ENCODE measurements around the gene ADAMTS2. TPM values are rescaled to one million over a fixed set of nuclear protein-coding genes. Genes with fewer than 3 reads are reported as not detected.

Gene ADAMTS2
- total RNA-seq, 8 experiments from 2014 or later, result 0.14 to 1.4 (median 0.49) TPM

DNA sequence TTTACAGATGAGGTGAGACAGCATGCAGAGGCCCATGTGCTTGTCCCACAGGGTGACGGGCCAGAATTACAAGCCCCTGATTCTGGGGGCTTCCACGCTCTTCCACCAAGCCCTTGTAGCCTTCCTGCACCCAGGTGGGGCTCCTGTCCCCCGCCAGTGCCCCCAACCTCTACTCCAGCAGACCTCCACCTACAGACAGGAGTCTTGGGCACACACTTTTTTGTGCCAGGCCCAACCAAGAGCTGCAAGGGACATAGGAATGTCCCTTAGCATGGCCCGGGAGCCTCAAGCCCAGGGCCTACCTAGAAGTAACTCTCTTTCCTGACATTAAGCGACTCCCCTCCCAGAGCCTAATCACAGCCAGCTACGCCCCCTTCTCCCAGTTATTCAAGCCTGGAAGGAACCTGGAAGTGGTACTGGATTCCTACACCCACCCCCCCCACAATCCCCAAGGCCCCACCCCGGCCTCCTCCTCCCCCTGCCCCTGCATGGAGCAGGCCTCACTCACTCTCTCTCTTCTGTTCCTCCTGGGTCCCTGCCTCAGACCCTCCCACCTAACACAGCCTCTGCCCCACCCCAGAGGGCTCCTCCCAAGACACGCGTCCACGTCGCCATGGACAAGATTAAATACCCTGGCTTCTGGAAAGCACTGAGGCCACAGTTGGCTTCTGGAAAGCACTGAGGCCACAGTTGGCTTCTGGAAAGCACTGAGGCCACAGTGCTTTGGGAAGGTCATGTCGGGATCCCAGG is 30.5 kb downstream of the ADAMTS2 start:
- 54 to 60% methylated on average over 1 to 4 of the region's 12 CpGs; no CpG with 5 or more reads in 8 of the 10 experiments for WGBS, 10 experiments
- no peak for ATAC-seq (replicated peaks in 6 of 8)
- in situ Hi-C loops (cut with MboI; ENCODE audit: low pct_unique_long_range_greater_than_20kb in 2 of 9, low sequenced_read_pairs in 9 of 9, unreplicated experiment in 9 of 9), result no loop called here
- Histone ChIP-seq H3K4me3 (no peak overlapping the region), H3K4me1 (replicated peaks in 1 of 2) (peaks cover 25 to 28% of the 10 kb centered on the region in 2 donors), H3K27ac (no peak overlapping the region)

DNA sequence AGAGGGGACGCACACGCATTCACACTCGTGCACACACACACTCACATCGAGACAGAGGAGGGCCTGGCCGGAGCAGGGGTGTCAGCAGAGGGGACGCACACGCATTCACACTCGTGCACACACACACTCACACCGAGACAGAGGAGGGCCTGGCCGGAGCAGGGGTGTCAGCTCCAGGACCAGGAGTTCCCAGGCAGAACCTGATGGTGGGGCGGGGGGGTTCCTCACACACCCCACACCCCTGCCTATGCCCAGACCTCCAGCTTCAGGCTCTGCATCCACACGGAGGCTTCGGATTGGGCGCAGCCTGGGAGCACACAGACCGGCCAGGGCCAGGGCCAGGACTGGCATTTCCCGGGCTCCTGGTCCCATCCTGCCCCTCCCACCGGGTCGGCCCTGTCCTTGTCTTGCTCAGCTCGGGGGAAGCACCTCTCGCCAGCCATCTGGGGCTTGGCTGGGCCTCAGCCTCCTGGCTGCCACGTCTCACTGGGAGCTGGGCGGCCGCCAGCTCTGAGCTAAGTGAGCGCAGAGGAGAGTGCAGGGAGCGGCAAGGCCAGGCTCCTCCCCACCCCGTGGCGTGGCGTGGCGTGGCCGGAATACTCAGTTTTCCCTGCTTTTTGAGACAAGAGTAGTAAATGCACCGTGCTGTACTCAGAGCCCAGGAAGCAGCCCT is 31.3 kb downstream of the ADAMTS2 start:
- 0 to 87% (median 40%) methylated on average over 1 to 13 of the region's 31 CpGs; no CpG with 5 or more reads in 5 of the 10 experiments for WGBS, 10 experiments
- peak in 4 of 8 experiments; percentile 10 to 96 (median 75) for ATAC-seq (replicated peaks in 6 of 8)
- in situ Hi-C loops (cut with MboI; ENCODE audit: low pct_unique_long_range_greater_than_20kb in 2 of 9, low sequenced_read_pairs in 9 of 9, unreplicated experiment in 9 of 9), result no loop called here
- H3K4me1 ChIP-seq (replicated peaks in 1 of 2), result peaks cover 17 to 23% of the 10 kb centered on the region in 2 donors
- no peak overlapping the region for H3K4me3 ChIP-seq
- no peak overlapping the region for H3K27ac ChIP-seq

DNA sequence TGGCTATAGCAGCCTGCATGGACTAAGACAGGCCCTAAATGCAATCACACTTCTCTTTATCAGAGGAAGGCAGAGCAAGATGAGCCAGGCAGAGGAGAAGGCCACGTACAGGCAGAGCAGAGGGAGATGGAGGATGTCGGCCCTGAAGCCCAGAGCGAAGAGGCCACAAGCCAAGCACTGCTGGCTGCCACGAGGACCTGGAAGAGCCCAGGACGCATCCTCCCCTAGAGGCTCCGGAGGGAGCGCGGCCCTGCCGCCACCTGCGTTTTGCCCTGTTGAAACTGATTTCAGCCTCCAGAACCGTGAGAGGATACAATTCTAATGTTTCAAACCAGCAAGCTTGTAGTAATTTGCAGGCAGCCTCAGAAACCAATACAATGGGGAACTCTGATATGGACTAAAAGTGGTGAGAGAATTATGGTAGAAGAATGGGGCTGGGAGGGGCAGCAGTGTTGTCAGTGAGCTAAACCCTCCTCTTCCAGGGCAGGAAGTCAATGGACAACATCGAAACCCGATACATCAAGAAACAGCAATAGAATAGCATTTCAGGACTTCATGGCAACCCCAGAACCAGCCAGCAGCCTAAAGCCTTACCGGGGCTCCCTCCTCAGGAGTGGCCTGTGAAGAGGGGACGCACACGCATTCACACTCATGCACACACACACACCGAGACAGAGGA is 32.6 kb downstream of the ADAMTS2 start:
- no peak overlapping the region for H3K4me3 ChIP-seq
- no peak for ATAC-seq (replicated peaks in 6 of 8)
- in situ Hi-C loops (cut with MboI; ENCODE audit: low pct_unique_long_range_greater_than_20kb in 2 of 9, low sequenced_read_pairs in 9 of 9, unreplicated experiment in 9 of 9), result no loop called here
- WGBS, 10 experiments, result 60 to 100% (median 93%) methylated on average over 1 to 11 of the region's 17 CpGs; no CpG with 5 or more reads in 3 of the 10 experiments
- no peak overlapping the region for H3K27ac ChIP-seq
- peaks cover 4 to 15% of the 10 kb centered on the region in 2 donors for H3K4me1 ChIP-seq (replicated peaks in 1 of 2)

DNA sequence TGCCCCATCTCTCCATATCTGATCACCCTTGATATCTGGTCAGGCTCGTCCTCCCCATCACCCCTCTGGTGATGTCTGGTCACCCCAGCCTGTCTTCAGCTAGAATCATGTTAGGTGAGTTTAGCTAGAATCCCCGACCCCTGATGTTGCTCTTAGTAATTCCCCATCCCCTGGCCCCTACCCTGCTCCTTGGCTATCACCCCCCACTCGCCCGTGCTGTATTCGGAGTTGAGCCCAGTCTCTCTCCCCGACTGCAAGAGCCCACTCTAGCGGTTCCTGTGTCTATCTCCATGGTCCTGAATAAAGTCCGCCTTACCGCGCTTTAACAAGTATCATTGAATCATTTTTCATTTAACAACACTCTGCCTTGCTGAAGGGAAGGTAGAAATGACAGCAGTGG is 33.7 kb downstream of the ADAMTS2 start:
- in situ Hi-C loops (cut with MboI; ENCODE audit: low pct_unique_long_range_greater_than_20kb in 2 of 9, low sequenced_read_pairs in 9 of 9, unreplicated experiment in 9 of 9), result no loop called here
- 73 to 100% (median 94%) methylated on average over 2 to 6 of the region's 10 CpGs; no CpG with 5 or more reads in 6 of the 10 experiments for WGBS, 10 experiments
- H3K4me3 ChIP-seq, result no peak overlapping the region
- peaks cover 0 to 7% of the 10 kb centered on the region in 2 donors for H3K4me1 ChIP-seq (replicated peaks in 1 of 2)
- H3K27ac ChIP-seq, result no peak overlapping the region
- ATAC-seq (replicated peaks in 6 of 8), result no peak

DNA sequence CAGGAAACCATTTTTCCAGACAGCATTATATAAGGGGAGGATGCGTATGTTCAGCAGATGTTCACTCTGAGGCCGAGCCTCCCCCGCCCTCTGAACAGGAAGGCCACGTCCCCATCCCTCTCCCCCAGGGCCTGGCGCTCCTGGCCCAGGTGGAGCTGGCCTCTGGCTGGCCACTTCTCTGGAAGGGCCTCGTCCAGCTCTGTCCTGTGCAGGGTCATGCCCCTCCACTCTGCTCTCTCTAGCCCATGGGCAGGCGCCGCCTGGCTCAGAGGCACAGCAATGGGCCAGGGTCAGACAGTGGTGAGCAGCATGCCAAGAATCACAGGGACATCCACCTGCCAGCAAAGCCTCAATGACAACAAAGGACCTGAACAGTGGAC is 34.2 kb downstream of the ADAMTS2 start:
- in situ Hi-C loops (cut with MboI; ENCODE audit: low pct_unique_long_range_greater_than_20kb in 2 of 9, low sequenced_read_pairs in 9 of 9, unreplicated experiment in 9 of 9), result no loop called here
- ATAC-seq (replicated peaks in 6 of 8), result peak in 1 of 8 experiments; percentile 8
- no CpG with 5 or more reads among the region's 8 CpGs for WGBS, 10 experiments
- peaks cover 0 to 7% of the 10 kb centered on the region in 2 donors for H3K4me1 ChIP-seq (replicated peaks in 1 of 2)
- no peak overlapping the region for H3K4me3 ChIP-seq
- no peak overlapping the region for H3K27ac ChIP-seq

DNA sequence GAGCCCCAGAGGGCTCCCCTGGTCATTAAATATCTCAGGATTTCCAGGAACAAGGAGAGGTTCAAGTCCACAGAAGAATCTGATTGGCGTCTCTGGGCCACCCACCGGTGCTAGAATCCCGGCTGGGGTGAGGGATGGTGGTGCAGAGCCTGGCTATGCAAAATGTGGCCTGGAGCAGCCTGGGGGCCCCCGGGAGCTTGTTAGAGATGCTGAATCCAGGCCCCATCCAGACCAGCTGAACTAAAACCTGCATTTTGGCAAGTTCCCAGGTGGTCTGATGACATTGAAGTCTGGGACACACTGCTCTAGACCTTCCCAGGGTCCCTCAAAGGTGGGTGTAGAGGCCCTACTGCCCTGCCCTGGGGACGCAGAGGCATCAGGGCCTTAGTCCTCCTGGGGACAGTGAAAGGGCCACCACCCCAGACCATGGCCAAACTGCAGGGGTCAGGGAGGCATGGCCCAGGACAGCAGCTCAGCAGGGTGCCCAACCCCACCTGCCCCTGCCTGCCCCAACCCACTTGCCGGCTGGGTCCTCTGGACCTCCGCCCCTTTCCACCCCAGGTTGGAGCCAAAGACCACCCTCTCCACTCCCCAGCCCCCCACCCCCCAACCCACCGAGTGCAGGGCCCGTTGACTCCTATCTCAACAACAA is 34.7 kb downstream of the ADAMTS2 start:
- 60 to 100% (median 89%) methylated on average over 1 to 4 of the region's 9 CpGs; no CpG with 5 or more reads in 7 of the 10 experiments for WGBS, 10 experiments
- ATAC-seq (replicated peaks in 6 of 8), result no peak
- H3K27ac ChIP-seq, result no peak overlapping the region
- H3K4me1 ChIP-seq (replicated peaks in 1 of 2), result peaks cover 0 to 7% of the 10 kb centered on the region in 2 donors
- in situ Hi-C loops (cut with MboI; ENCODE audit: low pct_unique_long_range_greater_than_20kb in 2 of 9, low sequenced_read_pairs in 9 of 9, unreplicated experiment in 9 of 9), result no loop called here
- no peak overlapping the region for H3K4me3 ChIP-seq

DNA sequence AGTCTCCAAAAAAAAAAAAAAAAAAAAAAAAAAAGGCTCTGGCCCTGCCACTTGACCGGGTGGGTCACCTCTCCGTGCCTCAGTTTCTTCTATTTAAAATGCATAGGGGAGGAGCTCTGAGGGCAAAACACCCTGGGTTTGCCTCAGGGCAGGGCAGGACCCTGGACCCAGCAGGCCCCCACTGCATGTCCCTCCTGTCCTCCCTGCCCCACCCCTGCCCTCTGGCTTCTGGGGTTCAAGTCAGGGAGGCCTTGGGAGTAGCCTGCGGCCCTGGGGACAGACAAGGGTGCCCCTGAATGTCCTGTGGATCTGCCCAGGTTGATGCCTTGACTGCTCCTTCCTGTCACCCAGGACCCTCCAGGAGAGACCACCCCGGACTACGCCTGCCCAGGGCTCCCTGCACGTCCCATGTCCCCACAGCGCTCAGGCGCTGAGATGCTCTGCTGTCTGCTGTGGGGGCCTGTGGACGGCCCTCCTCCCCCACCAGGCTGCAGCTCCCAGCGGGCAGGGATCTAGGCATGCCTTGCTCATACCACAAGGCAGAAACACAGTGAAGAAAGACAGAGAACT is 35.4 kb downstream of the ADAMTS2 start:
- in situ Hi-C loops (cut with MboI; ENCODE audit: low pct_unique_long_range_greater_than_20kb in 2 of 9, low sequenced_read_pairs in 9 of 9, unreplicated experiment in 9 of 9), result no loop called here
- no peak for ATAC-seq (replicated peaks in 6 of 8)
- peaks cover 0 to 7% of the 10 kb centered on the region in 2 donors for H3K4me1 ChIP-seq (replicated peaks in 1 of 2)
- WGBS, 10 experiments, result 40 to 92% (median 72%) methylated on average over 1 to 4 of the region's 10 CpGs; no CpG with 5 or more reads in 7 of the 10 experiments
- no peak overlapping the region for H3K27ac ChIP-seq
- H3K4me3 ChIP-seq, result no peak overlapping the region

DNA sequence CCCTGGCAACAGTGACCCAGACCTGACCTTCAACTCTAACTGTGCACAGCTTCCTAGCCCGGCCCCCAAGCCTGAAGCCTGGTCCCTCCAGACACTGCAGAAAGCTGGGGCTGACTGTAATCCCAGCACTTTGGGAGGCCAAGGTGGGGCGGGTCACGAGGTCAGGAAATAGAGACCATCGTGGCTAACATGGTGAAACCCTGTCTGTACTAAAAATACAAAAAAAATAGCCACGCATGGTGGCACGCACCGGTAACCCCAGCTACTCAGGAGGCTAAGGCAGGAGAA is 35.9 kb downstream of the ADAMTS2 start:
- 60 to 100% (median 90%) methylated on average over 1 to 3 of the region's 7 CpGs; no CpG with 5 or more reads in 7 of the 10 experiments for WGBS, 10 experiments
- no peak overlapping the region for H3K4me3 ChIP-seq

DNA sequence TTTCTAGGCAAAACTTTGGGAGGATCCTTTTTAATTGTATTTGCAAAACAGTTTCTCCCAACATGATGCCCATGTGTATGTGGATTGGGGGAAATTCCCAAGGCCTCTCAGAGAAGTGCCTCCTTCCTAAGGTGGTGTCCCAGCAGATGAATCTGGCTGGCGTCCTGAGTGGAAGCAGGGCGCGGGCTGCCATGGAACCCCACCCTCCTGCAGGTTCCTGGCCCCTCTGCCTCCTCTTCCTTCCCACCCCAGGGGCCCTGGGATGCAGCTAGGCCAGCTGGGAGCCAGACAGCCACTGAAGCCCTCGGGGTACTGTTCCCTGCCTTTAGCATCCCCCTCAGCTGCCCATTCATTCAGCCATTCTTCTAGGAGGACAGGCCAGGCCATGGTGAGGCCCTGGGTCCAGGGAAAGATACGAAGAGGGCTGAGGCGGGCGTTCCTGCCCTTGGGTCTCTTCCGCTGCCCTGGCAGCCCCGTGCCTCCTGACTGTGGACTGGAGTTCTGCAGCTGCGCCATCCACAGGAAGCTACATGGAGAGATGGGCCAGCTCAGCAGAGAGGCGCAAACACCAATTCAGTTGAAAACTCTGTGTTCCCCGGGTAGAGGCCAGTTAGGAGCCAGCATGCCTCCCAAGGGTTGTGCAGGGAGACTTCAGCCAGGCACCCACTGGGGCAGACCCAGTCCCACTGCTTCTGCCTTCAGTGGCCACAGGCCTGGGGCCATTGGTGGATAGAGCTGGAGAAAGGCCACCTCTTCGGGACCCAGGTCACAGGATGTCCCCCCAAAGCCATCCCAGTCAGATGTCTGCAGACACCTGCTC is 36.5 kb downstream of the ADAMTS2 start:
- Histone ChIP-seq H3K27ac (peak overlapping the region in 1 of 2 donors; percentile 44), H3K4me1 (replicated peaks in 1 of 2) (peaks cover 0 to 7% of the 10 kb centered on the region in 2 donors), H3K4me3 (no peak overlapping the region)
- WGBS, 10 experiments, result 0 to 90% methylated on average over 1 to 2 of the region's 13 CpGs; no CpG with 5 or more reads in 8 of the 10 experiments
- ATAC-seq (replicated peaks in 6 of 8), result peak in 1 of 8 experiments; percentile 59
- in situ Hi-C loops (cut with MboI; ENCODE audit: low pct_unique_long_range_greater_than_20kb in 2 of 9, low sequenced_read_pairs in 9 of 9, unreplicated experiment in 9 of 9), result no loop called here

More for the DNA sequence above, 35.9 kb downstream of the ADAMTS2 start:
- Histone ChIP-seq H3K27ac (no peak overlapping the region), H3K4me1 (replicated peaks in 1 of 2) (peaks cover 0 to 7% of the 10 kb centered on the region in 2 donors)
- in situ Hi-C loops (cut with MboI; ENCODE audit: low pct_unique_long_range_greater_than_20kb in 2 of 9, low sequenced_read_pairs in 9 of 9, unreplicated experiment in 9 of 9), result no loop called here
- no peak for ATAC-seq (replicated peaks in 6 of 8)

DNA sequence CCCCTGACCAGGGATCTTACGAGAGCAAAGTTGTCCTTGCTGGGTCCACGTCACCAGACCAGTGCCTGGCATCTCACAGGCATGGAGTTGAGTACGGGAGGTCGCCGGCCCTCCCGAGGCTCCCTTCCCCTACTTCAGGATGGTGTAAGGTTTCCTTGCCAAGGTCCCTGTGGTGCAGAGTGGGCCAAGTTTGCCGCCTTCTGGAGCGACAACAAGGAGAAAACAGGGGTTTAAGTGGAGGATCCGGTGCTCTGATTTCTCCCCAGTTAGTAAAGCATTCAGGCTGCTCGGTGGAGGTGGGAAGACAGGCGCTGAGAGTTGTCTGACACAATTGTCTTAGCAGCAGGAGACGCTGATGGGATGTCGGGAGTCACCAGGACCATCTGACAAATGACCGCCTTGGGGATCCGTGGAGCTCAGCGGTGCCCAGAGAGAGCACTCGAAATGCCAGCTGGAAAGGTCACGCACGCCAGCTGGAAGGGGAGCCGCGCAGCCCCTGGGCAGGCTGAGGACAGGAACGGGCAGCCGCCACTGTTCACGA is 37.3 kb downstream of the ADAMTS2 start:
- WGBS, 10 experiments, result 67 to 90% (median 78%) methylated on average over 1 to 7 of the region's 24 CpGs; no CpG with 5 or more reads in 2 of the 10 experiments
- H3K27ac ChIP-seq, result no peak overlapping the region
- in situ Hi-C loops (cut with MboI; ENCODE audit: low pct_unique_long_range_greater_than_20kb in 2 of 9, low sequenced_read_pairs in 9 of 9, unreplicated experiment in 9 of 9), result no loop called here
- peak in 1 of 8 experiments; percentile 27 for ATAC-seq (replicated peaks in 6 of 8)
- peaks cover 0 to 7% of the 10 kb centered on the region in 2 donors for H3K4me1 ChIP-seq (replicated peaks in 1 of 2)
- H3K4me3 ChIP-seq, result no peak overlapping the region

DNA sequence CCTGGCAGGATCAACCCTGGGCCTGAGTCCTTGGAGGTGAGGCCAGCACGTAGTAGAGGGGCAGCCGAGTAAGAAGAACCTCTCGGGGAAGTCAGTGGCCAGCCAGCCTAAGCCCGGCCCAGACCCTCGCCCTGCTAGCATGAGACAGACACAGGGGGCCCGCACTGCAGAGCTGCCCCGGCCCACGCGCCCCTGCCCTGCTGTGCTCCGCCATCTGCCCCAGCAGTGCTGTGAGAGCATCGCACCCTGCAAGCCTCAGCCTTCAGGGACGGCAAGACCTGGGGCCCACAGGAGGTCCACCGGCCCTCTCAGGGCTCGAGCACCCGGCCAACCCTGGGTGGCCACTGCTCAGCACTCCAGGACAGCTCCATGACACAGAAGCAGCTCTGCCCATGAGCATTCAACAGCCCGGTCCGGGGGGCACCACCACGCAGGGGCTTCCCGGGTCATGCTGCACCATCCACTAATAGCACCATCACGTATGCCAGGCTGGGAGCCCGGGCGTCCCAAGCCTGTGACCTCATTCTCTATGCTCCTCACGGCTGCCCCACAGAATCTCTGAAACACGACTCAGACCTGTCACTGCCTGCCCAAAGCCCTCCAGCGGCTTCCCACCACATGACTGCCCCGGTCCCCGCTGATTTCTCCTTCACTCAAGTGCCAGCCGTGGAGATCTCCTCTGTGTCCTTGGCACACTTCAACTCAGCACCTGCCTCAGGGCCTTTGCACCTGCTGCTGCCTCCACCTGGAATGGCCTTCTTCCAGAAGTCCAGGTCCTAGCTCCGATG is 38.1 kb downstream of the ADAMTS2 start:
- no peak overlapping the region for H3K27ac ChIP-seq
- no peak for ATAC-seq (replicated peaks in 6 of 8)
- in situ Hi-C loops (cut with MboI; ENCODE audit: low pct_unique_long_range_greater_than_20kb in 2 of 9, low sequenced_read_pairs in 9 of 9, unreplicated experiment in 9 of 9), result no loop called here
- H3K4me1 ChIP-seq (replicated peaks in 1 of 2), result peaks cover 0 to 7% of the 10 kb centered on the region in 2 donors
- H3K4me3 ChIP-seq, result no peak overlapping the region
- 70 to 100% (median 94%) methylated on average over 1 to 6 of the region's 29 CpGs; no CpG with 5 or more reads in 4 of the 10 experiments for WGBS, 10 experiments

Measured in motor neuron (in vitro differentiated cells).